Thymus (tissue), 11 donors: Measurements from ENCODE around the gene FARS2. TPM values are rescaled to one million over a fixed set of nuclear protein-coding genes. Genes with fewer than 3 reads are reported as not detected.

Source experiments
- DNase-seq, 9 donors: peaks; one replicate each; pipeline ENCODE4 v3.0.0-alpha.2; 2013; ENCODE audit warnings: low spot score in 9 of 9, low read depth in 6 of 9, missing footprints in 1 of 9
- H3K27ac ChIP-seq, 2 donors: one replicate each; pipeline ENCODE4 v1.5.1; 2013; ENCODE audit warnings: control low read depth in 1 of 2, low read depth in 1 of 2, low read length in 1 of 2, mild to moderate bottlenecking in 1 of 2, moderate library complexity in 1 of 2
- H3K27me3 ChIP-seq, 2 donors: one replicate each; pipeline ENCODE4 v1.5.1; 2013; ENCODE audit warnings: low read length in 1 of 2; ENCODE audit not compliant: control insufficient read depth in 2 of 2, insufficient read depth in 1 of 2
- H3K36me3 ChIP-seq, 2 donors: one replicate each; pipeline ENCODE4 v1.5.1; 2013; ENCODE audit warnings: low read length in 1 of 2, mild to moderate bottlenecking in 1 of 2, moderate library complexity in 1 of 2; ENCODE audit not compliant: control insufficient read depth in 2 of 2, insufficient read depth in 2 of 2
- H3K4me1 ChIP-seq, 2 donors: one replicate each; pipeline ENCODE4 v1.5.1; 2013; ENCODE audit warnings: low read length in 2 of 2; ENCODE audit not compliant: control insufficient read depth in 2 of 2, insufficient read depth in 2 of 2
- H3K4me3 ChIP-seq, 2 donors: one replicate each; pipeline ENCODE4 v1.5.1; 2013; ENCODE audit warnings: low read length in 2 of 2, control low read depth in 1 of 2, mild to moderate bottlenecking in 1 of 2
- H3K9me3 ChIP-seq, 2 donors: one replicate each; pipeline ENCODE4 v1.5.1; 2013; ENCODE audit warnings: low read length in 1 of 2, mild to moderate bottlenecking in 1 of 2; ENCODE audit not compliant: control insufficient read depth in 2 of 2, insufficient read depth in 1 of 2
- WGBS: extraction: QIAGEN DNeasy Blood & Tissue Kit; methylation state at CpG from one replicate; pipeline ENCODE4 v1.1.7; 2013; 5-methylcytosine and 5-hydroxymethylcytosine counted together
- polyA plus RNA-seq: library from polyadenylated mRNA; stranded (reverse); fragments of 200-250 nt; gene quantifications from one replicate; pipeline ENCODE4 v1.2.3, GENCODE V29; 2013
- total RNA-seq: library from RNA; stranded (reverse); fragments of 120-200 nt; gene quantifications from one replicate; pipeline ENCODE4 v1.2.4, GENCODE V29; 2013
- donor health status: healthy.

FARS2 gene
- total and polyA plus RNA-seq, 2 donors: 10.5 to 23.2 TPM

DNA sequence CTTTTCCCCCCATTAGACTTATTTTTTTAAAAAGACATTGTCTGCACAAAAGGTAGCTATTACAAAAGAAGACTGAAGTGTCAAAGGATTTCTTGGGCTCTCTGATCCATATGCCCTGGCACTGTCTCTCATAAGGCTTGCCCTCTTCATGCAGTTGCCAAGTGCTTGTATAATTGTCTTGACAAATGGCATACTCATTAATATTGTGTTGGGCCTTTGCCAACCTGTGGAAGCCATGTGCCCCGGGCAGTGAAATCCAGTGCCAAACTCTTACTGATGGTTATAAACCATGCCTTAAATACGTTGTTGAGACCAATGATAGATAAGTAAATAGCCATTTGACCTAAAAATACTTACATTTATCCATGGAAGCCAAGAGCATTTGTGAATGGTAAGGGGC is 98.1 kb downstream of the FARS2 start:
- Histone ChIP-seq H3K36me3 (no peaks in the 10 kb centered on the region), H3K27ac (no peak overlapping the region), H3K4me3 (no peak overlapping the region), H3K9me3 (no peaks in the 10 kb centered on the region), H3K4me1 (no peaks in the 10 kb centered on the region), H3K27me3 (no peaks in the 10 kb centered on the region)
- no peak for DNase-seq
- over 99% methylated on average over 2 of the region's 2 CpGs for WGBS

- no peak overlapping the region for H3K4me3 ChIP-seq
- no peaks in the 10 kb centered on the region for H3K36me3 ChIP-seq
- no peaks in the 10 kb centered on the region for H3K27me3 ChIP-seq
- H3K4me1 ChIP-seq: no peaks in the 10 kb centered on the region
- no peak overlapping the region for H3K27ac ChIP-seq
- 93% methylated on average over 2 of the region's 2 CpGs for WGBS
- no peaks in the 10 kb centered on the region for H3K9me3 ChIP-seq
- DNase-seq: no peak
These were observed 100.1 kb downstream of the FARS2 start for GRCh38 chr6:5361396-5361795.

DNA sequence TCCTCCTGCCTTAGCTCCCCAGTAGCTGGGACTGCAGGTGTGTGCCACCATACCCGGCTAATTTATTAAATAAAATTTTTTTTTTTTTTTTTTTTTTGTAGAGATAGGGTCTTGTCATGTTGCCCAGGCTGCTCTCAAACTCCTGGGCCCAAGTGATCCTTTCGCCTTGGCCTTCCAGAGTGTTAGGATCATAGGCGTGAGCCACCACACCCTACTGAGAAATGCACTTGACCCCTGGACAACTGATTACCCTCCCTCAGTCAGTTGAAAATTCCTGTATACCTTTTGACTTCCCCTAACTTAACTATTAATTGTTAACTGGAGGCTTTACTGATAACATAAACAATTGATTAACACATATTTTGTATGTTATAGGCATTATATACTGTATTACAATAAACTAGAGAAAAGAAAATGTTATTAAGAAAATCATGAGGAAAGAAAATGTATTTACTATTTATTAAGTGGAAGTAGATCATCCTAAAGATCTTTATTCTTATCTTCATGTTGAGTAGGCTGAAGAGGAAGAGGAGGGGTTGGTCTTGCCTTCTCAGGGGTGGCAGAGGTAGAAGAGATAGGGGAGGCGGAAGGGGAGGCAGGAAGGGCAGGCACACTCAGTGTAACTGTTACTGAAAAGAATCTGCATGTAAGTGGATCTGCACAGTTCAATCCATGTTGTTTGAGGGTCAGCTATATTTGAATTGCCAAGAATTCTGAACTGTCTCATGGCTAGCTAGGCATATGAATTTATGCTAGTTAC is 104.3 kb downstream of the FARS2 start:
- Histone ChIP-seq H3K27me3 (no peaks in the 10 kb centered on the region), H3K4me1 (no peaks in the 10 kb centered on the region), H3K4me3 (no peak overlapping the region), H3K36me3 (peaks cover 5 to 6% of the 10 kb centered on the region in 2 donors), H3K27ac (no peak overlapping the region), H3K9me3 (no peaks in the 10 kb centered on the region)
- DNase-seq: no peak
- 97% methylated on average over 4 of the region's 4 CpGs for WGBS

DNA sequence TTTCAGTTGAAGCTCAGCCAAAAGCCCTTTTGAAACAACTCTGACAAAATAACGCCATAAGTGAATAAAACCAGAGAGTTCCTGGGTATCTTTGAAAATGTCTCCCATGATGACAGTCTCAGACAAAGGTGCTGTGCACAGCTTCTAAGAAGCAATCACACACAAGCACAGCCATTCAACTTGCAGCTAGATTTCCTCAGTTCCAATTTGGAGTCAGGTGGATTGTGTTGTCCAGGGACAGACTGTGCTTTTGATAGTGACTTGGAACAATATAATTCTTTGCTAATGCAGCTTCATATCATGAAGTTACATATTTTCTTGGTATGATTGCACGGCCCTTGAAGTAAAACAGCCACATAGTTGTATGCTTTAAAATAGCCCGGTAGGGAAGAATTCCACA is 105.6 kb downstream of the FARS2 start:
- Histone ChIP-seq H3K36me3 (peaks cover 5 to 6% of the 10 kb centered on the region in 2 donors), H3K4me3 (no peak overlapping the region), H3K9me3 (no peaks in the 10 kb centered on the region), H3K27ac (no peak overlapping the region), H3K4me1 (no peaks in the 10 kb centered on the region), H3K27me3 (no peaks in the 10 kb centered on the region)
- 96% methylated on average over 3 of the region's 3 CpGs for whole genome bisulfite sequencing
- no peak for DNase-seq

- Histone ChIP-seq H3K4me1 (no peaks in the 10 kb centered on the region), H3K4me3 (no peak overlapping the region), H3K27ac (no peak overlapping the region), H3K9me3 (no peaks in the 10 kb centered on the region), H3K27me3 (no peaks in the 10 kb centered on the region), H3K36me3 (peaks cover 5 to 6% of the 10 kb centered on the region in 2 donors)
- 90% methylated on average over 2 of the region's 2 CpGs for WGBS
- no peak for DNase-seq
These were observed 106.2 kb downstream of the FARS2 start for GRCh38 chr6:5367510-5367909.

DNA sequence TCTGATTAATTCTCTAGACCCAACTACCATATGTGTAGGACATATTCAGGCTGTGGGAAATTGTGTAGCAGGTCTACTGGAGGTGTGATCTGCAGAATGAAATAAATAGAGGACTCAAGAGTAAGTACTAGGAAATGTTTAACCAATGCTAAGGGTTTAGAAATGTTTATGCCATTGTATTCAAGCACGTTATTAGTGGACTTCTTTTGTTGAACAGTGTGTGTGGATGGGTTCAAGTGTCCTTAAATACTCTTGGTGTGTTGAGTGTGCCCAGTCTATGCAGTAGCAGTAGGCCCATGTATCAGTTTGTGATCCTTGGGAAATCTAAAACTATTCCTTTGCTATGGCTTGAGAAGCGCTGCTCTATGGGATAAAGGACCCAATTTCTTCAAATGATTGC is 112.1 kb downstream of the FARS2 start:
- Histone ChIP-seq H3K9me3 (no peaks in the 10 kb centered on the region), H3K4me3 (no peak overlapping the region), H3K27ac (no peak overlapping the region), H3K36me3 (peaks cover 5 to 6% of the 10 kb centered on the region in 2 donors), H3K4me1 (no peaks in the 10 kb centered on the region), H3K27me3 (no peaks in the 10 kb centered on the region)
- over 99% methylated on average over 2 of the region's 2 CpGs for WGBS
- DNase-seq: no peak

DNA sequence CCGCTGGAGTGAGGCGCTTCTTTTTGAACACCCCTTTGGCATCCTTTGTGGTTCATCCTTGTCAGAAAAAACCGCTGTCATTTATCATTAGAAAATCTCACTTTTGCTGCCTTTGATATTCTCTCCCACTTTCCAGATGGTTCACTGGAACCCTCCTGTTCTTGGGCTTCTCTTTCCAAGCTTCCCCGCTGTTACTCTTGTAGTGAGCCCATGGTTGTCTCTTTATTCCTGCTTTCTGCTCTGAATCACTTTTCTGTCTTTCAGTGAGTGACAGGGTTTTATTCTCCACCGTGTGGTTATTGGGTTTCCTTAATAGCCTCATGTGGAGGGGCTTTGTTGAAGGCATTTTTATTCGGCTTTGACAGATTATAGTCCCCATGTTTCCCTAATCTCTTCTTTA is 117.0 kb downstream of the FARS2 start:
- H3K36me3 ChIP-seq: no peaks in the 10 kb centered on the region
- H3K4me1 ChIP-seq: no peaks in the 10 kb centered on the region
- H3K4me3 ChIP-seq: no peak overlapping the region
- H3K27me3 ChIP-seq: no peaks in the 10 kb centered on the region
- H3K27ac ChIP-seq: no peak overlapping the region
- 87% methylated on average over 6 of the region's 6 CpGs for WGBS
- no peak for DNase-seq
- no peaks in the 10 kb centered on the region for H3K9me3 ChIP-seq

- Histone ChIP-seq H3K4me1 (no peaks in the 10 kb centered on the region), H3K27me3 (no peaks in the 10 kb centered on the region), H3K36me3 (no peaks in the 10 kb centered on the region), H3K9me3 (no peaks in the 10 kb centered on the region), H3K27ac (no peak overlapping the region), H3K4me3 (no peak overlapping the region)
- WGBS: 76% methylated on average over 3 of the region's 3 CpGs
- DNase-seq: peak; percentile 1 to 57 (median 23)
These were observed 118.4 kb downstream of the FARS2 start for GRCh38 chr6:5379647-5380242.

DNA sequence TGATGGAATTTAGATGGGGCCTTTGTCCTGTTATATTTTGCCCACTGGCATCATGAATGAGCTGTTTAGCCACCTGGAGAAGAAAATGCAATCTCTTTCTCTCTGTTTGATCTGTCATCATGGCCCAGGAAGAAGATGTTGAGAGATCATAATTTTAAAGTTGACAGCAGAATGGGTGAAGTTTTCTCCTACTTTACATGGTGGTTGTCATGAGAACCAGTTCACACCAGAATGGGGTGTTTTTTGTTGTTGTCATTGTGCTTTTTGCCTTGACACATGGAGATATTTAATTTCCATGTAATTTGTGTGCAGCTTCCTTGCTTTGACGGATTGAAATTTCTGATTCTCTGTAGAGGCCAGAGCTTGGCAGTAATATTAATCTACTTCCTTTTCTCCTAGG is 122.5 kb downstream of the FARS2 start:
- H3K4me1 ChIP-seq: no peaks in the 10 kb centered on the region

More for the DNA sequence above, 122.5 kb downstream of the FARS2 start:
- Histone ChIP-seq H3K9me3 (no peaks in the 10 kb centered on the region), H3K36me3 (no peaks in the 10 kb centered on the region), H3K4me3 (no peak overlapping the region), H3K27me3 (no peaks in the 10 kb centered on the region), H3K27ac (no peak overlapping the region)
- 98% methylated on average over 1 of the region's 1 CpG for WGBS
- no peak for DNase-seq
